Tibial nerve (tissue), 4 donors: Measurements from ENCODE around the gene TP53RK. TPM values are rescaled to one million over a fixed set of nuclear protein-coding genes. Genes with fewer than 3 reads are reported as not detected.
A peak's percentile ranks its signal among the peaks of the same experiment; 100 is the strongest.

Source experiments
- DNase-seq, 2 donors: peaks; one replicate each; pipeline ENCODE4 v3.0.0-alpha.2; 2019; ENCODE audit warnings: low spot score in 2 of 2
- H3K27ac ChIP-seq, 4 donors: fragments of 200-600 bp; sonication (generic) in 3 of 4; one replicate each; pipeline ENCODE4 v1.5.1; 2017 to 2019; ENCODE audit warnings: mild to moderate bottlenecking in 1 of 4
- H3K27me3 ChIP-seq, 2 donors: fragments of 200-600 bp; sonication (generic) in 1 of 2; one replicate each; pipeline versions ENCODE4 v1.5.1 to v1.6.0; 2017 to 2019
- H3K36me3 ChIP-seq, 3 donors: fragments of 200-600 bp; sonication (generic); one replicate each; pipeline ENCODE4 v1.5.1; 2018 to 2019
- H3K4me1 ChIP-seq, 4 donors: fragments of 200-600 bp; sonication (generic) in 3 of 4; one replicate each; pipeline ENCODE4 v1.5.1; 2017 to 2019
- H3K4me3 ChIP-seq, 4 donors: fragments of 200-600 bp; sonication (generic) in 3 of 4; one replicate each; pipeline ENCODE4 v1.5.1; 2017 to 2019; ENCODE audit warnings: mild to moderate bottlenecking in 1 of 4, moderate library complexity in 1 of 4
- H3K9me3 ChIP-seq, 4 donors: fragments of 200-600 bp; sonication (generic) in 3 of 4; one replicate each; pipeline ENCODE4 v1.5.1; 2017 to 2019
- EP300 ChIP-seq, 2 donors: sonication (generic); formaldehyde crosslinking; IDR thresholded peaks; one replicate each; pipeline ENCODE4 v1.6.1; 2017; ENCODE audit warnings: antibody characterized with exemption in 2 of 2, mild to moderate bottlenecking in 1 of 2
- POLR2A ChIP-seq, 2 donors: fragments of 450-650 bp; IDR thresholded peaks; one replicate each; pipeline ENCODE4 v1.6.1; 2017; ENCODE audit warnings: antibody characterized with exemption in 2 of 2, mild to moderate bottlenecking in 2 of 2, moderate library complexity in 2 of 2
- WGBS, 2 donors: methylation state at CpG; one replicate each; pipeline ENCODE4 v1.1.5; 2018; 5-methylcytosine and 5-hydroxymethylcytosine counted together
- total RNA-seq, 4 donors: library from RNA; depleted of rRNA; stranded (reverse); fragments of >200 nt; gene quantifications; one replicate each; pipeline ENCODE4 v1.1.0, GENCODE V29; 2016
- TF ChIP-seq, protein P1 (sequence below), 5 experiments: fragments of 200-600 bp in 3 of 5; fragments of 450-650 bp in 2 of 5; sonication (generic) in 3 of 5; IDR thresholded peaks; one replicate each; pipeline ENCODE4 v1.5.1; 2016 to 2019; ENCODE audit warnings: antibody characterized with exemption in 5 of 5, mild to moderate bottlenecking in 3 of 5, moderate library complexity in 2 of 5

The TP53RK gene
- total RNA-seq, 4 donors from 2014 or later: 16.8 to 24.5 (median 21.9) TPM

DNA sequence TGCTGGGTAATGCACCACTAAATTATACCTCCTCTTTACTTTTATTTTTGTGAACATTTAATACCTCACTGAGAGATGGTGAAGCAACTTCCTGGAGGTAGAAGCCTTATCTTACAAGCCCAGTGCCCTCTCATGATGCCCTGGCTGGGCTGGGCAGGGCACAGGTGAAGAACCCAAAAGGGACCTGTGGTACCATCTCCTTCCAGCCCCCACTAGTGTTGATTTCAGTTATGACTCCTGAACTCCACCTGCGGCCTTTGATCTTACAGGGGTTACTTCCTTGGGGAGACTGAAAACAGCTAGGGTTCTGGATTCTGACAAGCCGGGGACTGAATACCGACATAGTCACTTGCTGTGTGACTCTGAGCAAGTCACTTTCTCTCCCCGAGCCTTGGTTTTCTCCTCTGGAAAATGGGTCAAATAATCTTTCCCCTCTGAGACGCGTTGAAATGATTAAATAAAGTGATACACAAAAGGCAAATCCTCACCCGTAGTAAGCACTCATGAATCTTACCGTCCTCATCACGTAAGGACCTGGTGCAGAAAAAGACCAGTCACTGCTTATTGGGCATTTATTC is 39.2 kb downstream of the TP53RK start:
- Histone ChIP-seq H3K27ac (peak overlapping the region in 2 of 4 donors; percentile 37 to 80), H3K4me3 (no peak overlapping the region), H3K9me3 (no peaks in the 10 kb centered on the region), H3K36me3 (no peaks in the 10 kb centered on the region), H3K27me3 (peaks cover 0 to 32% of the 10 kb centered on the region in 2 donors), H3K4me1 (peaks cover 0 to 7% (median 0%) of the 10 kb centered on the region in 4 donors)
- WGBS, 2 donors: 92% methylated on average over 9 of the region's 9 CpGs
- TF ChIP-seq, protein P1, sequence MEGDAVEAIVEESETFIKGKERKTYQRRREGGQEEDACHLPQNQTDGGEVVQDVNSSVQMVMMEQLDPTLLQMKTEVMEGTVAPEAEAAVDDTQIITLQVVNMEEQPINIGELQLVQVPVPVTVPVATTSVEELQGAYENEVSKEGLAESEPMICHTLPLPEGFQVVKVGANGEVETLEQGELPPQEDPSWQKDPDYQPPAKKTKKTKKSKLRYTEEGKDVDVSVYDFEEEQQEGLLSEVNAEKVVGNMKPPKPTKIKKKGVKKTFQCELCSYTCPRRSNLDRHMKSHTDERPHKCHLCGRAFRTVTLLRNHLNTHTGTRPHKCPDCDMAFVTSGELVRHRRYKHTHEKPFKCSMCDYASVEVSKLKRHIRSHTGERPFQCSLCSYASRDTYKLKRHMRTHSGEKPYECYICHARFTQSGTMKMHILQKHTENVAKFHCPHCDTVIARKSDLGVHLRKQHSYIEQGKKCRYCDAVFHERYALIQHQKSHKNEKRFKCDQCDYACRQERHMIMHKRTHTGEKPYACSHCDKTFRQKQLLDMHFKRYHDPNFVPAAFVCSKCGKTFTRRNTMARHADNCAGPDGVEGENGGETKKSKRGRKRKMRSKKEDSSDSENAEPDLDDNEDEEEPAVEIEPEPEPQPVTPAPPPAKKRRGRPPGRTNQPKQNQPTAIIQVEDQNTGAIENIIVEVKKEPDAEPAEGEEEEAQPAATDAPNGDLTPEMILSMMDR (IDR thresholded peaks at IDR 0.05): no peak
- TF ChIP-seq EP300 (IDR thresholded peaks at IDR 0.05): no peak
- no peak for TF ChIP-seq POLR2A (IDR thresholded peaks at IDR 0.05)
- no peak for DNase-seq

DNA sequence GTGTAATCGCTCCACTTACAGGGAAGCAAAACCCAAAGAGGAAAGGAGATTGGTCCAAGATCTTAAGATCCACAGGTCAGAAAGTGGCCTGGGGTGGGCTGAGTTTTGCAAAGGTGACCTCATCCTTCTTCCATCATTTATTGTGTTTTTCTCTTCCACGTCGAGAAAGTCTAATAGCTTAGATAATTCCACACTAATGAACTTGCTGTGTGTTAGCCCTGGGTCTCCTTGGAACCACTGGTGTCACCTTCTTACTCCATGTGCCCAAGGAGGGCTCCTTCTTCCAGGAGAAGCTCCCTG is 39.6 kb downstream of the TP53RK start:
- H3K4me3 ChIP-seq: no peak overlapping the region
- DNase-seq: no peak
- 51 to 57% methylated on average over 3 of the region's 3 CpGs for WGBS, 2 donors
- no peaks in the 10 kb centered on the region for H3K9me3 ChIP-seq
- no peak for TF ChIP-seq EP300 (IDR thresholded peaks at IDR 0.05)
- no peak for TF ChIP-seq POLR2A (IDR thresholded peaks at IDR 0.05)
- TF ChIP-seq, protein P1 (IDR thresholded peaks at IDR 0.05): no peak
- peak overlapping the region in 2 of 4 donors; percentile 19 to 80 for H3K27ac ChIP-seq
- peaks cover 0 to 7% (median 0%) of the 10 kb centered on the region in 4 donors for H3K4me1 ChIP-seq
- H3K27me3 ChIP-seq: peaks cover 0 to 32% of the 10 kb centered on the region in 2 donors
- H3K36me3 ChIP-seq: no peaks in the 10 kb centered on the region

DNA sequence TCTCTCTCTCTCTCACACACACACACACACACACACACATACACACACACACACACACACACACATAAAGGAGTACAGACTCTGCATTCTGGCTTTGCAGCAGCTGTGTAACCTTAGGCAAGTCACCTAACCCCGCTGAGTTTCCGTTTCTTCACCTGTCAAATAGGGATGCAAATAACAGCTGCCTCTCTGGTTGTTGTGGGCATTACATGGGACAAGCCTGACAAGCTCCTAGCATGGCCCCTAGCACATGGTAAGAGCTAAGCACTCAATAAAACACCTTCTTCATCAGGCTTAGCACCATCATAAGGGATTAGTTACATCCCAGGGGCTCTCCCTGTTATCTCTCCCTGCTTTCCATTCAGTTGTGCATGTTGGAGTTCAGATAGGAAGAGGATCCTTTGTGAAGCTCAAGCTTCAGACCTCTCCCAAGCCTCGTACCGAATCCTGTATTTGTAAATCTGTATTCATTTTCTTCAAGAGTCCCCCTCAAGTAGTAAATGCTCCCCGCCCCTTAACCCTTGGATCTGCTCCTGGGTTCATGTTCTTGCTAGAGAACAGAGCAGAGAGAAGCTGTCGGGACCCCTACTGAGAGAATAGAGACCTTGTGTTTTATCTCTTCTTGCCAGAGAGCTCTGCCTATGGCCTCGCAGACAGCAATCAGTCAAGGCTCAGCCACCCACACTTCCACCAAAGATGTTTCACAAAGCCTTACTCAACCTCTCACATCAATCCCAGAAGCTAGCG is 40.2 kb downstream of the TP53RK start:
- WGBS, 2 donors: 59 to 64% methylated on average over 8 of the region's 8 CpGs
- TF ChIP-seq POLR2A (IDR thresholded peaks at IDR 0.05) (no peak), EP300 (IDR thresholded peaks at IDR 0.05) (no peak)
- TF ChIP-seq, protein P1 (IDR thresholded peaks at IDR 0.05): no peak

DNA sequence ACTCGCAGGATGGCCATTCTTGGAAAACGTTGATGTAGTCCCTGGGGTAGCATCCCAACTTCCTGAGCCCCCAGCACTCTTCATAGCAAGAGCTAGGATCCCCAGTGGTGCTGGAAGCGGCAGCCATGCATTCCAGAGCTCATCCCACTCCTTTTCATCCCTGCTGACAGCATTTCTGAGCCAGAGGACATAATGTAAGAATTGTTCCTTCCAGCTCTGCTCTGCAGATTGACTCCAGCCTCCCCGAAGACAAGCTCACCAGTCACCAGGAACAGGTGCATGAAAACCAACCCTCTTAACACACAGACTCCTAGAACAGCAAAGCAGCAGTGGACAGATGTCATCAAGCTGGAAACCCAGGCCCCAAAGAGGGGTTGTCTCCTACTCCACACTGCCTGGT is 41.8 kb downstream of the TP53RK start:
- no peak for TF ChIP-seq POLR2A (IDR thresholded peaks at IDR 0.05)
- H3K9me3 ChIP-seq: no peaks in the 10 kb centered on the region
- DNase-seq: no peak
- WGBS, 2 donors: 11 to 32% methylated on average over 4 of the region's 4 CpGs
- H3K27me3 ChIP-seq: peaks cover 0 to 20% of the 10 kb centered on the region in 2 donors
- peak overlapping the region in 1 of 4 donors; percentile 80 for H3K27ac ChIP-seq
- H3K4me3 ChIP-seq: no peak overlapping the region
- H3K4me1 ChIP-seq: peaks cover 0 to 7% (median 0%) of the 10 kb centered on the region in 4 donors
- H3K36me3 ChIP-seq: no peaks in the 10 kb centered on the region

More for the DNA sequence above, 40.2 kb downstream of the TP53RK start:
- Histone ChIP-seq H3K36me3 (no peaks in the 10 kb centered on the region), H3K4me3 (no peak overlapping the region), H3K27ac (peak overlapping the region in 3 of 4 donors; percentile 15 to 80 (median 19)), H3K27me3 (peaks cover 0 to 32% of the 10 kb centered on the region in 2 donors), H3K4me1 (peaks cover 0 to 7% (median 0%) of the 10 kb centered on the region in 4 donors), H3K9me3 (no peaks in the 10 kb centered on the region)
- DNase-seq: no peak

DNA sequence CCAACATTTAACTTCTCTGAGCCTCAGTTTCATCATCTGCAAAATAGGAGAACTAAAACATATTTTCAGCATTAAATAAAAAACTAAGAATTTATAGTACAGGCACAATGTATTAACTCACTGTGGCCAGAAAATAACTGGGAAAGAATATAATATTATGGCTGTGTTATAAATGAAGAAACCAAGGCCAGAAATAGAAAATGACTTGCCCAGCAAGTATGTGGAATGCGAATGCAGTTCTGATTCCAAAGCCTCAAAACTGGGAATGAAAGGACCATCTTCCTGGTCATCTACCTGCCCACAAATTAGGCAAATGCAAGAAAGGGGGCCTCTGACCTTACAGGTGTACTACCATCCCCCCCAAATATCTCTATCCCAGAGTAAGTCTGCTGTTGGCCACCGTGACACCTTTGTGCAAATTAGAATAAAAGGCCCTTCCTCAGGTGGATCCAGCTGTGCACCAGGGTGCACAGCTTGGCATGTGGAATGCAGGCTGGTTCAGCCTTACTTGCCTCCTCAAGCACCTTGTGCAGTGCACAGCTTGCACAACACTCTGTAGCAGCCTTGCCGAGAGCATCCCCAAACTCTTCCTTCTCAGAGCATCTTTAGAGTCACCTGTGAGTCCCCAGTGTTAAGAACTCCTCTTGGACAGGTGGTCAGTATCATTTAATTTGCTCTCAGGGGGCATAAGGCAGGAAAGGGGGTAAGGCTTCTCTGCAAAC is 42.4 kb downstream of the TP53RK start:
- WGBS, 2 donors: 79 to 90% methylated on average over 3 of the region's 3 CpGs
- no peaks in the 10 kb centered on the region for H3K9me3 ChIP-seq
- TF ChIP-seq EP300 (IDR thresholded peaks at IDR 0.05) (no peak), POLR2A (IDR thresholded peaks at IDR 0.05) (no peak)
- TF ChIP-seq, protein P1 (IDR thresholded peaks at IDR 0.05): no peak
- no peaks in the 10 kb centered on the region for H3K36me3 ChIP-seq
- H3K27ac ChIP-seq: peak overlapping the region in 1 of 4 donors; percentile 80
- H3K4me1 ChIP-seq: peaks cover 0 to 7% (median 0%) of the 10 kb centered on the region in 4 donors
- peaks cover 0 to 14% of the 10 kb centered on the region in 2 donors for H3K27me3 ChIP-seq
- no peak for DNase-seq
- H3K4me3 ChIP-seq: no peak overlapping the region
